Activated naive CD4-positive, alpha-beta T cell treated with anti-CD3 and anti-CD28 coated beads, Interleukin-2, amount 50 U/mL, for 16 hours (primary cell): ENCODE data around the gene LRRTM4.

Experiments
- DNase-seq: peaks from one replicate; pipeline ENCODE4 v3.0.0-alpha.2; 2020

The LRRTM4 gene

GRCh38 chr2:76980067-76980787 is 541.9 kb downstream of the LRRTM4 start:
- DNase-seq = no peak

GRCh38 chr2:76977846-76978727 is 544.1 kb downstream of the LRRTM4 start:
- DNase-seq = no peak

GRCh38 chr2:76975752-76976151 is 546.4 kb downstream of the LRRTM4 start:
- no peak for DNase-seq

DNA sequence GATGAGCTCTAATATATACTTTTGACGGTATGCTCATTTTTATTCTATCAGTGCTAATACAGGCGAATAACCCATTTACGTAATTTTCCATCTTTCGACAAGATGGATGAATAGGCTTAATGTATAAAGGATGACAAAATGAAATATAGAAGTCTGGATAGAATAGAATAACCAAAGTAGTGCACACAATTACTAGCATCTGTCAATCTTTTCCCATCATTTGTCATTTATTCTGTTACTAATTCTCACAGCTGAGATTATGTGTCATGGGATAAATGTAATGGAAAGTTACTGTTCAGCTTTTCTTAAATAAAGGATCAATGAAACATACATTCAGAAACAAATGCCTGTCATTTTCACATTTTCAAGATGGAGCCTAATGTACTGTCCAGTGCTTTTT is 548.6 kb downstream of the LRRTM4 start:
- no peak for DNase-seq

DNA sequence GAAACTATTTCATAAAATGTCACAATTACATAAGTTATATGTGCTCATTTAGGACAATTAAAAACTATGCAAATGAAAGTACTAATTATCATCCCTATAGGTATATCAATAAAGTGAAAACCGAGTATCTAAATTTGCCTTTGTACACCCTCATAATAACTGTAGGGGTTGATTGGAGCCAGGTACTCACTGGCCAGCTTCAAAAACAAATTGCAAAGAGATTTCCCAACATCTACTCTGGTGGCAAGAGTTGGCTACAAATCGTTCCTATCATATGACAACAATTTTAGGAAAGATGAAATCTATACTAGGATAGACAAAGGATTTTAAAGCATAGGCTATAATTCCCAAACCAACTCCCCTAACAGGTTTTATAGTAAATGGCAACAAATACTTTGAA is 556.4 kb downstream of the LRRTM4 start:
- no peak for DNase-seq

DNA sequence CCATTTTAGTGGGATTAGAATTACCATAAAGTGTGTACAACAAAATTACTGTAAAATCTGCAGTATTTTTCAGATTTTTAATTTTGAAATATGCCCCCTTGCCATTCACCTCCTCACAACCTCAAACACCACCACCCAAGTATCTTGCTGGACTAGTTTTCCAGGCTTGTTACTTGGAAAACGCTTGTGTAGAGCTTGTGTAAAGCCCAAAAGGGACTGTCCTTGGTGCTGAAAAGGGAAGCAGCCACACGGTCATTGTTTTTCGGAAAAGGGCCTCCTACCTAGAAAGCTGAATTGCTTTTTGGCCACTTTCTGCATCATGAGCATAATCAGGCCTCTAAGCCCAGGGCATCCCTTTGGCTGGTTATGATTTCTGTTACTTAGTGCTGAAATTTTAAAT is 563.4 kb downstream of the LRRTM4 start:
- no peak for DNase-seq

DNA sequence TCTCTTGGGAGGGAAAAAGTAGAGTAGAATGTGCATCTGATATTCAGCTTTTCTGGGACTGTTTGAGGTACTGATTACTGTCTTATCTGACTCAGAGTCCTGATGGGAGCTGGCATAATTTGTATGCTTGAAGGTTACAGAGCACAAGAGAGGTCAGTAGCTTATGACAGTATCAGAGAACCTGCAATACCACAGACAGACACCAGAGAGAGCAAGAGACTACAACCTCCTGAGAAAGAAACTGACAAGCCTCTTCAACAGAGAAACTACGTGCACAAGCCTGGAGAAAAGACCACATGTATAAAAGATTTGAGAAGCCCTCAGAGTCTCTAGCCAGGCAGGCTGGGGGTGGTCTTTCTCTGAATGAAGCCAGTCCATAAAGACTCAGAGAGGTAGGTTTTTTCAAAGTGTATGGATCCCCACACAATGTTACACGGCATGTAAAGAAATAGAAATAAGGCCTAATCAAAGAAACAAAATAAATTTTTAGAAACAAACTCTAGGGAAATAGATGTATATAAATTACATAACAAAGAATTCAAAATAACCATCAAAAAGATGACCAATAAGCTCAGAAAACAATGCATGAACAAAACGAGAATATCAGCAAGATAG is 568.3 kb downstream of the LRRTM4 start:
- DNase-seq = no peak

GRCh38 chr2:76946631-76947145 is 575.5 kb downstream of the LRRTM4 start:
- no peak for DNase-seq

DNA sequence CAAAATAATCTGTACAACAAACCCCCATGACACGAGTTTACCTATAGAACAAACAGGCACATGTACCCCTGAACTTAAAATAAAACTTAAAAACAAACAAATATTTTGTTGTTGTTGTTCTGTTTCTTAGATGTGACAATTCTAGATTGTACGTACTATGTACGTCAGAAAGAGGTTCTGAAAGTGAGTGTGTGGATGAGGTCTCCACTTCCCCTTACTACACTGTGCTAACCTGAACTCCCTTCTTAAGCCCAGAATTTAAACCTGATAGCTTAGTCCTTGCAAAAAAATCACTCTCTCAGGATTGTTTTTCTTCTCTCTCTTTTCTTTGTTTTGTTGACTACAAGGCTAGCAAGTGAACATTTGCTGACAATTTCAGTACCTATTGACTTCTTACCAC is 581.6 kb downstream of the LRRTM4 start:
- no peak for DNase-seq

- no peak for DNase-seq
These were observed 584.0 kb downstream of the LRRTM4 start for GRCh38 chr2:76938153-76938552.

DNA sequence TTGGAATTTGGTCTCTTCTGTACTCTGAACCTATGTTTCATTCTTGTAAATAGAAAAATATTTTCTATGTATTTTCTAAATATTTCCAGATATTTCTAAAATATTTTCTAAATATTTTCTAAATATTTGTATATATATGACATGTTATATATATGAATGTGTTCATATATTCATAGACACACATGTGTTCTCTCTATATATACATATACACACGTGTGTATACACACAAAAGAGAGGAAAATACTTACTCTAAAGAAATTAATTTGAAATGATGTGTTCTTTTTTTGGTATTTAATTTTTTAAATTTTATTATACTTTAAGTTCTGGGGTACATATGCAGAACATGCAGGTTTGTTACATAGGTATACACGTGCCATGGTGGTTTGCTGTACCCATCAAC is 589.6 kb downstream of the LRRTM4 start:
- no peak for DNase-seq

- DNase-seq = no peak
These were observed 592.0 kb downstream of the LRRTM4 start for GRCh38 chr2:76930056-76930744.

DNA sequence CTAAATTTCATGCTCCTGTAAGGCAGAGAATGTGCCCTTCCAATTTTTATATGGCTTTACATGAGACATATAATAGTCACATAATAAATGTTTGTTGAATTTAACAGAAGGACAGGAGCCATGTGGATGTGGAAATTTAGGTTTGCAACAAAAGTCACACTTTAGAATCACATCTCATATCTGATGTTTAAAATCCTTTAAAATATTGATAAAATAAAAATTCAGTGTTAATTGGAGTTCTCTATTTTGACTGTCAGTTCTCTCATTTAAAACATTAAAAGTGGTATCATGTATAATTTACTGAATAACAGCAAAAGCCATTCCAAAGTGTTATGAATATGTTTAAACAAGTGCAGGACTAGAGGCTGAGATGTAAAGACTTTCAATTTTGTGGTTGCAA is 594.1 kb downstream of the LRRTM4 start:
- DNase-seq = no peak

DNA sequence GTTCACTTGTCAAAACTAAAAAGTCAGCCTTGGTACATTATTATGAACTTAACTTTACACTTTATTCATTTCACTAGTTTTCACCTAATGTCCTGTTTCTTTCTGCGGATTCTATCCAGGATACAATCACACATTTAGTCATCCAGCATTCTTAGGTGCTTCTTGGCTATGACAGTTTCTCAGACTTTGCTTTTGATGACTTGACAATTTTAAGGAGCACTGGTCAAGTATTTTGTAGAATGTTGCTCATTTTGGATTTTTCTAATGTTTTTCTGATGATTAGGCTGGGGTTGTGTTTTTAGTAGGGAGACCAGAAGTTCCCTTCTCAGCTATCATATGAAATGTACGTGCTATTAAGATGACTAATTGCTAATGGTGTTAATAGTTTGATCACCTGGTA is 601.2 kb downstream of the LRRTM4 start:
- no peak for DNase-seq

DNA sequence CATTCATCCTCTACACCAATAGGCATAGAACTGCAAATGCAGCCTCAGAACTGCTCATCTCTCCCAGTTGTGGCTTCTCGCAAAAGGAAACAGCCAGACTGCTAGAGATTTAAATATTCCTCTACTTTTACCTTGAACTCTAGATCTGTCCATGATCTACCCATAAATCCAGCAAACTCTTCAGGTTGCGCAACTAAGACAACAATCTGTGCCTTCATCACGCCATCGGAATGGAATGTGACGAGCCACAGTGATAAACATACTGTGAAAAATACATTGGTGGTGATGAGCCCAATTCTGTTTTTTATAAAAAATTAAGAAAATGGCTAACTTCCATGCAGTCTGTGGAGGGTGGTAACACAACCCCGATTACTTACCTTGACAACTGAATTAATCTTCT is 626.7 kb downstream of the LRRTM4 start:
- no peak for DNase-seq

DNA sequence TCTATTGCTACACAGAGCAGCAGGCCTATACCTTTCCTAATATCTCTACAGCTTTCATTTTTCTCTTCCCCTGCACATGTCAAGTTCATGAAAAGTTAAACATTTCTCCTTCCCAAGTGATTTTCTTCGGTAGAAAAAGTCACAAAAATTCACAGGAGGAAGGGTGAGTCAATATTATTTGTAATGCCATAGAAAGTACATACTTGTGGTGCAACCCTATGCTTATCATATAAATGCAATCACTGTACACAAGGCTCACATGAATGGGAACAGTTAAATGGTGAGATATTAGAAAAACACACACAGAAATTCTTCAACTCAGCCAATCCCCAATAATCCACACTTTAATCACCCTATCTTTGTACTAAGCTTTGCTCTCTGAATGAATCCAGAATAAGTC is 651.6 kb downstream of the LRRTM4 start:
- DNase-seq = no peak

GRCh38 chr2:76870011-76870410 is 652.2 kb downstream of the LRRTM4 start:
- no peak for DNase-seq

GRCh38 chr2:76867854-76868253 is 654.3 kb downstream of the LRRTM4 start:
- DNase-seq = no peak

- no peak for DNase-seq
These were observed 655.7 kb downstream of the LRRTM4 start for GRCh38 chr2:76866464-76866863.

DNA sequence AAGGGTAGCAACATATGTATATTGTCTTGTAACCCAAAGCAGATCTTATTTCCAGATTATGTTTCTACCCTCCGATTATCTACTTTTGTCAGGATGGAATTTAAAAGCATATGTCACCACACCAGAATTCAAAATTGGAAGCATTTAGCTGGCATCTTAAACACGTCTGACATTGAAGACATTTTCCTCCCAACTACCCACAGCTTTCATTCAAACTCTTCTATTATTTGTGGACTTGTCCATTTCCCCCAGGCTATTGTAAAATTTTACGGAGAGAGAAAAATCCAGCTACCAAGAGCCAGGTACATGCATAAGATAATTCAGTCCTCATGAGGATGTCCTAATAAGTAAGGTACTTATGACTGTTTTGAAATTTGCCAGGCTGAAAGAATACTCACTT is 659.3 kb downstream of the LRRTM4 start:
- DNase-seq = no peak

GRCh38 chr2:76861708-76862107 is 660.5 kb downstream of the LRRTM4 start:
- DNase-seq = no peak

DNA sequence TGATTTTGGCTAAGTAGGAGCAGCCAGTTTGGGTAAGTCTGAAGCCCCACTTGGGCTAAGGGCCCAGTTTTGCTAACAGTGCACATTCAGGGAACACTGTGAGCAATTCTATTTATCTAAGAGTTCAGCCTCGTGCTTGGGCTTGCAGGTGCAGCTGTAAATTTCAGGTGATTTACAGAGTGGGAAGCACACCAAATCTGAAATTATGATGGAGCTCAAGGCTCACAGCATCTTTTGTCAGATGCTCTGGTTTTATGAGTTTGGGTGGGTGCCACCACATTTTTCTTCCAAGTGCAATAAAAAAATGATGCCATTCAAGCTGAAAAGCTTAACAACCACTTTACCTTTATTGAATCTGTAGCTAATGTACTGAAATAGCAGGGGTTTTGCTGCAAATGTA is 671.2 kb downstream of the LRRTM4 start:
- DNase-seq = no peak

- DNase-seq = no peak
These were observed 673.1 kb downstream of the LRRTM4 start for GRCh38 chr2:76849086-76849485.
